ENCODE measurements around the gene INS. TPM values are rescaled to one million over a fixed set of nuclear protein-coding genes. Genes with fewer than 3 reads are reported as not detected.

Gene INS
- total and polyA plus RNA-seq, 10 of the 15 experiments (the other 5 are each of a cell fraction or from before 2014, with no cell fraction given) = not detected

DNA sequence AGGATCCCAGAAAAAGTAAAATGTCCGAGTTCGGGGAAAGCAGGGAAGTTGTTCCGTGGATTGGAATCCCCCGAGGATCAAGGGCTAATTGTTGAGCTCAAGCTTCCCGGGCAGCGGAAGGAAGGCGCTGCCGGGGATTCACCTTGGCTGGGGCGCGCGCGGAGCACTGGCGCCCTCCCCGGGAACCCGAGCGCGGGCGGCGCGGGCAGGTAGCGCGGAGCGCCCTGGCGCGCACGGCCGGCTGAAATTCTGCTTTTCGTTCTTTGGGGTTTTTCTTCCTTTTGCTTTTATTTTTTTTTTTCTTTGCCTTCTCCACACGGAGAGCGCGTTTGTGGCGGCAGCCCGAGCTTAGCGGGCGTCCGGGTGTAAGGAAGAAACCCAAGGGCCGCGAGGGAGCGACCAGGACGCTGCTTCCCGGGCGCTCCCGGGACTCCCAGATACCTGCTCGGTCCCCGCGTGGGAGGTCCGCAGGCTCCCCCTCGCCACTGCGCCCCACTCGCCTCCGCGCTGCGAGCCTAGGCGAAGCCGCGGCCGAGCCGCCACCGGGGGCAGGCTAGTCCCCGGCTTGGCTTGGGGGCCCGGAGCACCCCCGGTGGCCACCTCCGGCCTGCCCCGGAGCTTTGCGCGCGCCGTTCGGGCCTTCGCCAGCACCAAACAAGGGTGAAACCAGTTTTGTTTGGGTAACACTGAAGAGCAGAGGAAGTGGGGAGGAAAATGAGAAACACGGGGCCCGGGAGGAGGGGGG is 17.0 kb downstream of the INS start (continued):
- TF ChIP-seq, protein P1, sequence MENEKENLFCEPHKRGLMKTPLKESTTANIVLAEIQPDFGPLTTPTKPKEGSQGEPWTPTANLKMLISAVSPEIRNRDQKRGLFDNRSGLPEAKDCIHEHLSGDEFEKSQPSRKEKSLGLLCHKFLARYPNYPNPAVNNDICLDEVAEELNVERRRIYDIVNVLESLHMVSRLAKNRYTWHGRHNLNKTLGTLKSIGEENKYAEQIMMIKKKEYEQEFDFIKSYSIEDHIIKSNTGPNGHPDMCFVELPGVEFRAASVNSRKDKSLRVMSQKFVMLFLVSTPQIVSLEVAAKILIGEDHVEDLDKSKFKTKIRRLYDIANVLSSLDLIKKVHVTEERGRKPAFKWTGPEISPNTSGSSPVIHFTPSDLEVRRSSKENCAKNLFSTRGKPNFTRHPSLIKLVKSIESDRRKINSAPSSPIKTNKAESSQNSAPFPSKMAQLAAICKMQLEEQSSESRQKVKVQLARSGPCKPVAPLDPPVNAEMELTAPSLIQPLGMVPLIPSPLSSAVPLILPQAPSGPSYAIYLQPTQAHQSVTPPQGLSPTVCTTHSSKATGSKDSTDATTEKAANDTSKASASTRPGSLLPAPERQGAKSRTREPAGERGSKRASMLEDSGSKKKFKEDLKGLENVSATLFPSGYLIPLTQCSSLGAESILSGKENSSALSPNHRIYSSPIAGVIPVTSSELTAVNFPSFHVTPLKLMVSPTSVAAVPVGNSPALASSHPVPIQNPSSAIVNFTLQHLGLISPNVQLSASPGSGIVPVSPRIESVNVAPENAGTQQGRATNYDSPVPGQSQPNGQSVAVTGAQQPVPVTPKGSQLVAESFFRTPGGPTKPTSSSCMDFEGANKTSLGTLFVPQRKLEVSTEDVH (IDR thresholded peaks at IDR 0.05; ENCODE audit: low read depth, partially characterized antibody) = no peak

DNA sequence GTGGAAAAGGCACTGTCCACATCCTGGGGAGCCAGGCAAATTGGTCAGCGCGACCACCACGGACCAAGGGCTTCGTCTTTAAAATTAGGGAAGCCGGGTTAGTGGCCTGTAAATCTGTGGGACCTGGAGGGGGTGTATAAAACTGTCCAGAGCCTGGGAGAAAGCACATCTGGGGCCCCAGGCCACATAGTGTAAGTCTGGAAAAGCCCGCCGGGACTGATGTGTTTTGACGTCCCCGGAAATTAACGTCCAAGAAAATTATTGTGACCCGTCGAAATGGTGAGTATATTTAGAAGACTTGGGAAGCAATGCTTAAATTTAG is 17.6 kb downstream of the INS start:
- H3K9ac ChIP-seq (ENCODE audit: control insufficient read depth, insufficient read depth, low read length) = no peak overlapping the region
- FAIRE-seq (no peak), ATAC-seq (no peak), DNase-seq (ENCODE audit: low read depth, low spot score) (no peak)
- intact Hi-C loops (cut with micrococcal nuclease; ENCODE audit: unreplicated experiment) (no loop called here), in situ Hi-C loops (cut with MboI) (no loop called here)
- H3K27me3 ChIP-seq (replicated peaks in 1 of 2; ENCODE audit: control insufficient read depth in 2 of 2, insufficient read depth in 2 of 2, low read length in 1 of 2) = peaks cover 2 to 8% of the 10 kb centered on the region in 2 experiments; a peak in 3 of 4 replicates
- no peak overlapping the region for H2AFZ ChIP-seq (ENCODE audit: control insufficient read depth, low read depth, low read length)
- H3K4me2 ChIP-seq (ENCODE audit: control insufficient read depth, insufficient read depth) = no peak overlapping the region
- H4K20me1 ChIP-seq (ENCODE audit: control insufficient read depth, insufficient read depth) = no peaks in the 10 kb centered on the region
- TF ChIP-seq, protein P2, sequence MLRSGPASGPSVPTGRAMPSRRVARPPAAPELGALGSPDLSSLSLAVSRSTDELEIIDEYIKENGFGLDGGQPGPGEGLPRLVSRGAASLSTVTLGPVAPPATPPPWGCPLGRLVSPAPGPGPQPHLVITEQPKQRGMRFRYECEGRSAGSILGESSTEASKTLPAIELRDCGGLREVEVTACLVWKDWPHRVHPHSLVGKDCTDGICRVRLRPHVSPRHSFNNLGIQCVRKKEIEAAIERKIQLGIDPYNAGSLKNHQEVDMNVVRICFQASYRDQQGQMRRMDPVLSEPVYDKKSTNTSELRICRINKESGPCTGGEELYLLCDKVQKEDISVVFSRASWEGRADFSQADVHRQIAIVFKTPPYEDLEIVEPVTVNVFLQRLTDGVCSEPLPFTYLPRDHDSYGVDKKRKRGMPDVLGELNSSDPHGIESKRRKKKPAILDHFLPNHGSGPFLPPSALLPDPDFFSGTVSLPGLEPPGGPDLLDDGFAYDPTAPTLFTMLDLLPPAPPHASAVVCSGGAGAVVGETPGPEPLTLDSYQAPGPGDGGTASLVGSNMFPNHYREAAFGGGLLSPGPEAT (IDR thresholded peaks at IDR 0.05; ENCODE audit: low read depth) = no peak
- no peak for TF ChIP-seq TCF7 (IDR thresholded peaks at IDR 0.05; ENCODE audit: borderline replicate concordance)
- TF ChIP-seq, protein P3, sequence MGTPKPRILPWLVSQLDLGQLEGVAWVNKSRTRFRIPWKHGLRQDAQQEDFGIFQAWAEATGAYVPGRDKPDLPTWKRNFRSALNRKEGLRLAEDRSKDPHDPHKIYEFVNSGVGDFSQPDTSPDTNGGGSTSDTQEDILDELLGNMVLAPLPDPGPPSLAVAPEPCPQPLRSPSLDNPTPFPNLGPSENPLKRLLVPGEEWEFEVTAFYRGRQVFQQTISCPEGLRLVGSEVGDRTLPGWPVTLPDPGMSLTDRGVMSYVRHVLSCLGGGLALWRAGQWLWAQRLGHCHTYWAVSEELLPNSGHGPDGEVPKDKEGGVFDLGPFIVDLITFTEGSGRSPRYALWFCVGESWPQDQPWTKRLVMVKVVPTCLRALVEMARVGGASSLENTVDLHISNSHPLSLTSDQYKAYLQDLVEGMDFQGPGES (IDR thresholded peaks at IDR 0.05) = no peak
- TF ChIP-seq FOXM1 (IDR thresholded peaks at IDR 0.05; ENCODE audit: low read depth, low read length) = no peak
- no peak for TF ChIP-seq ATF2 (IDR thresholded peaks at IDR 0.05; ENCODE audit: low read length)
- TF ChIP-seq KDM1A (IDR thresholded peaks at IDR 0.05; ENCODE audit: borderline replicate concordance) = no peak
- TF ChIP-seq ZSCAN29 (IDR thresholded peaks at IDR 0.05) = no peak
- TF ChIP-seq SUPT20H (IDR thresholded peaks at IDR 0.05; ENCODE audit: borderline replicate concordance, control insufficient read depth, low read depth, low read length) = no peak
- no peak for TF ChIP-seq YY1 (IDR thresholded peaks at IDR 0.05; ENCODE audit: low read depth, low read length)
- TF ChIP-seq SMAD1 (IDR thresholded peaks at IDR 0.05; ENCODE audit: low read depth, partially characterized antibody) = no peak
- TF ChIP-seq CREM (IDR thresholded peaks at IDR 0.05; ENCODE audit: low read depth) = no peak
- SMC1A ChIA-PET (ENCODE audit: uncharacterized antibody, unreplicated experiment) = interaction anchor here (0.6 kb wide), 1 partner anchor 744 kb away, joined by 3 read pairs; no protein-coding TSS in a partner anchor
- no peaks in the 10 kb centered on the region for H3K79me2 ChIP-seq (ENCODE audit: control insufficient read depth, insufficient read depth, low read length)
- no peak overlapping the region for H3K27ac ChIP-seq (ENCODE audit: control insufficient read depth, insufficient read depth)
- no peaks in the 10 kb centered on the region for H3K9me3 ChIP-seq (replicated peaks; ENCODE audit: control insufficient read depth, insufficient read depth, low read length)
- no peaks in the 10 kb centered on the region for H3K4me1 ChIP-seq (ENCODE audit: control insufficient read depth, insufficient read depth, low read length)
- H3K4me3 ChIP-seq = no peak overlapping the region
- no peaks in the 10 kb centered on the region for H3K36me3 ChIP-seq (ENCODE audit: control insufficient read depth in 2 of 2, insufficient read depth in 2 of 2, low read length in 1 of 2)
- CTCF ChIA-PET = interaction anchor here (1.0 to 3.1 kb wide), 2 partner anchors 8 to 491 kb away, joined by 4 to 19 read pairs; no protein-coding TSS in a partner anchor
- RAD21 ChIA-PET (ENCODE audit: unreplicated experiment) = interaction anchor here (1.6 kb wide), 1 partner anchor 8 kb away, joined by 4 read pairs; no protein-coding TSS in a partner anchor
- POLR2A ChIA-PET = no interaction called here
- BruUV-seq (replicated peaks) = no TSS peak
- WGBS (ENCODE audit: insufficient coverage, insufficient replicate concordance, low lambda C conversion rate, missing lambda C conversion rate) = under 1% methylated on average over 12 of the region's 12 CpGs
